ENCODE measurements around the gene RGS6. TPM values are rescaled to one million over a fixed set of nuclear protein-coding genes. Genes with fewer than 3 reads are reported as not detected.

The RGS6 gene
- total and polyA plus RNA-seq, 2 of the 4 experiments (the other 2 are of a cell fraction) = not detected

DNA sequence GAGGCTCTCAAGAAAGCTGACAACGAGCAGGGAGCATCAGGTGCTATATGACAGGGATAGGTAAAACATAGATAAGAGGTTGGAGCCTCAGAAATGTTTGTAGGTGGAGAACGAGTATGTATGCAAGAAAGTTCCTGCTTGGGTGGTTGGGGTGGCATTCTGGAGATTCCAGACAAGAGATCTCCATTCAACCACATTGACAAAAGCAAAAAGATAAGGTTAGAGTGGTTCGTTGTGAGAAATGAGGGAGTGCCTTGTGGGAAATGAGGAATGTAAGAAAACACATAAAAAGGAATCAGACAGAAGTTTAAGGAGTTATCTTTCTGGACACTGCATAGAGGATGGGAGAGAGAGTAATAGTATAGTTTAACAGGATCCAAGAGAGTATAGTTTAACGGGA lies 671.4 kb downstream of the RGS6 start:
- TF ChIP-seq CHD1 (IDR thresholded peaks at IDR 0.05; ENCODE audit: low read depth, low read length) (no peak), MAFK (IDR thresholded peaks at IDR 0.05; ENCODE audit: low read depth, low read length) (no peak), RAD21 (IDR thresholded peaks at IDR 0.05; ENCODE audit: low read length) (no peak), NFE2L2 (IDR thresholded peaks at IDR 0.05; ENCODE audit: low read depth, low read length) (no peak), SMC3 (IDR thresholded peaks at IDR 0.05; ENCODE audit: low read depth, low read length) (no peak), BHLHE40 (IDR thresholded peaks at IDR 0.05; ENCODE audit: low read depth, low read length) (no peak), RCOR1 (IDR thresholded peaks at IDR 0.05; ENCODE audit: insufficient replicate concordance, low read length) (no peak), MAZ (IDR thresholded peaks at IDR 0.05; ENCODE audit: borderline replicate concordance, low read depth, low read length) (no peak), POLR2A (IDR thresholded peaks at IDR 0.05; ENCODE audit: low read depth, low read length) (no peak), MXI1 (IDR thresholded peaks at IDR 0.05; ENCODE audit: borderline replicate concordance, low read depth, low read length) (no peak), FOS (IDR thresholded peaks at IDR 0.05; ENCODE audit: low read depth, low read length) (no peak), RFX5 (IDR thresholded peaks at IDR 0.05; ENCODE audit: low read depth, low read length) (no peak)
- TF ChIP-seq, protein P1, sequence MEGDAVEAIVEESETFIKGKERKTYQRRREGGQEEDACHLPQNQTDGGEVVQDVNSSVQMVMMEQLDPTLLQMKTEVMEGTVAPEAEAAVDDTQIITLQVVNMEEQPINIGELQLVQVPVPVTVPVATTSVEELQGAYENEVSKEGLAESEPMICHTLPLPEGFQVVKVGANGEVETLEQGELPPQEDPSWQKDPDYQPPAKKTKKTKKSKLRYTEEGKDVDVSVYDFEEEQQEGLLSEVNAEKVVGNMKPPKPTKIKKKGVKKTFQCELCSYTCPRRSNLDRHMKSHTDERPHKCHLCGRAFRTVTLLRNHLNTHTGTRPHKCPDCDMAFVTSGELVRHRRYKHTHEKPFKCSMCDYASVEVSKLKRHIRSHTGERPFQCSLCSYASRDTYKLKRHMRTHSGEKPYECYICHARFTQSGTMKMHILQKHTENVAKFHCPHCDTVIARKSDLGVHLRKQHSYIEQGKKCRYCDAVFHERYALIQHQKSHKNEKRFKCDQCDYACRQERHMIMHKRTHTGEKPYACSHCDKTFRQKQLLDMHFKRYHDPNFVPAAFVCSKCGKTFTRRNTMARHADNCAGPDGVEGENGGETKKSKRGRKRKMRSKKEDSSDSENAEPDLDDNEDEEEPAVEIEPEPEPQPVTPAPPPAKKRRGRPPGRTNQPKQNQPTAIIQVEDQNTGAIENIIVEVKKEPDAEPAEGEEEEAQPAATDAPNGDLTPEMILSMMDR (conservative IDR thresholded peaks at IDR 0.05; ENCODE audit: low read depth, low read length) = no peak
- TF ChIP-seq, protein P2, sequence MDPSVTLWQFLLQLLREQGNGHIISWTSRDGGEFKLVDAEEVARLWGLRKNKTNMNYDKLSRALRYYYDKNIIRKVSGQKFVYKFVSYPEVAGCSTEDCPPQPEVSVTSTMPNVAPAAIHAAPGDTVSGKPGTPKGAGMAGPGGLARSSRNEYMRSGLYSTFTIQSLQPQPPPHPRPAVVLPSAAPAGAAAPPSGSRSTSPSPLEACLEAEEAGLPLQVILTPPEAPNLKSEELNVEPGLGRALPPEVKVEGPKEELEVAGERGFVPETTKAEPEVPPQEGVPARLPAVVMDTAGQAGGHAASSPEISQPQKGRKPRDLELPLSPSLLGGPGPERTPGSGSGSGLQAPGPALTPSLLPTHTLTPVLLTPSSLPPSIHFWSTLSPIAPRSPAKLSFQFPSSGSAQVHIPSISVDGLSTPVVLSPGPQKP (IDR thresholded peaks at IDR 0.05; ENCODE audit: borderline replicate concordance, low read depth, low read length) = no peak
- TF ChIP-seq, protein P3, sequence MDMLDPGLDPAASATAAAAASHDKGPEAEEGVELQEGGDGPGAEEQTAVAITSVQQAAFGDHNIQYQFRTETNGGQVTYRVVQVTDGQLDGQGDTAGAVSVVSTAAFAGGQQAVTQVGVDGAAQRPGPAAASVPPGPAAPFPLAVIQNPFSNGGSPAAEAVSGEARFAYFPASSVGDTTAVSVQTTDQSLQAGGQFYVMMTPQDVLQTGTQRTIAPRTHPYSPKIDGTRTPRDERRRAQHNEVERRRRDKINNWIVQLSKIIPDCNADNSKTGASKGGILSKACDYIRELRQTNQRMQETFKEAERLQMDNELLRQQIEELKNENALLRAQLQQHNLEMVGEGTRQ (IDR thresholded peaks at IDR 0.05; ENCODE audit: low read depth, low read length) = no peak
- POLR2A ChIA-PET (ENCODE audit: unreplicated experiment) = no interaction called here
- Histone ChIP-seq H2AFZ (replicated peaks; ENCODE audit: low read length, poor library complexity) (no peak overlapping the region), H3K4me3 (ENCODE audit: insufficient read depth, low read depth, low read length) (no peak overlapping the region), H3K4me1 (ENCODE audit: control insufficient read depth, insufficient read depth, low read length) (peaks cover 17% of the 10 kb centered on the region), H3K9me1 (ENCODE audit: insufficient read depth, low read length) (peaks cover 11% of the 10 kb centered on the region), H4K91ac (ENCODE audit: insufficient read depth, low read depth, low read length) (peak overlapping the region; percentile 56), H3K9me3 (ENCODE audit: control insufficient read depth, insufficient read depth, low read length) (no peaks in the 10 kb centered on the region), H3K27me3 (ENCODE audit: control insufficient read depth, insufficient read depth, low read length) (no peaks in the 10 kb centered on the region), H3K4me2 (ENCODE audit: low read depth, low read length) (no peak overlapping the region), H3K36me3 (ENCODE audit: control insufficient read depth, insufficient read depth, low read length) (no peaks in the 10 kb centered on the region), H4K20me1 (ENCODE audit: insufficient read depth, low read length) (no peaks in the 10 kb centered on the region), H3K18ac (ENCODE audit: low read depth, low read length) (no peak overlapping the region), H3K56ac (ENCODE audit: extremely low read depth, insufficient read depth, low read length) (no peak overlapping the region), H2AK9ac (replicated peaks; ENCODE audit: low read depth, low read length, poor library complexity) (no peak overlapping the region), H2BK15ac (ENCODE audit: low read depth, low read length) (peak overlapping the region; percentile 81; the same call in 2 of the 3 replicates), H4K8ac (ENCODE audit: low read depth in 2 of 2, low read length in 2 of 2) (peak overlapping the region in 1 of 2 experiments; percentile 22; a peak in 1 of 4 replicates), H3K79me1 (ENCODE audit: low read depth in 1 of 2, low read length in 2 of 2) (0 out of 4 replicates have a peak, but pooled peaks cover 0 to 15% of the 10 kb centered on the region in 2 experiments), H2BK20ac (ENCODE audit: low read depth, low read length) (peak overlapping the region; percentile 51; the same call in 1 of the 2 replicates), H3K23ac (ENCODE audit: low read depth, low read length) (no peak overlapping the region), H3K27ac (ENCODE audit: insufficient read depth, low read length) (no peak overlapping the region), H2BK5ac (ENCODE audit: low read depth, low read length, poor library complexity, severe bottlenecking) (no peak overlapping the region), H2AK5ac (ENCODE audit: low read depth, low read length) (peak overlapping the region; percentile 72), H3K9ac (ENCODE audit: low read depth, low read length) (no peak overlapping the region), H2BK120ac (ENCODE audit: low read depth, low read length) (peak overlapping the region; percentile 79), H3K4ac (ENCODE audit: low read depth, low read length) (peak overlapping the region; percentile 45), H3K14ac (replicated peaks; ENCODE audit: low read depth, low read length) (0 out of 2 replicates have a peak overlapping the region, but pooled peaks have one; percentile 33), H4K5ac (ENCODE audit: low read depth, low read length) (no peak overlapping the region)
- dilution Hi-C loops (cut with HindIII; ENCODE audit: low sequenced_read_pairs, unreplicated experiment) (no loop called here), intact Hi-C loops (cut with micrococcal nuclease) (no loop called here), in situ Hi-C loops (cut with MboI; ENCODE audit: low sequenced_read_pairs) (loop anchor here (10.0 kb wide), 1 partner anchor 79 kb away; no protein-coding TSS in a partner anchor)
- WGBS, 2 experiments (ENCODE audit: extremely low coverage in 2 of 2, insufficient read length in 1 of 2) = 100% methylated on average over 1 of the region's 4 CpGs
- DNase-seq (no peak), ATAC-seq (ENCODE audit: low read depth) (no peak)
- no TSS peak for BruUV-seq (replicated peaks)
- CTCF ChIA-PET = no interaction called here
